Stimulated activated naive B cell treated with anti-CD40 and anti-IgM and Interleukin-4, amounts not matched to agents 10 μg/mL and 1 μg/mL and 100 μg/mL, for 72 hours (primary cell): Measurements from ENCODE around the gene FBXO34.

Experiments
- ATAC-seq, 2 donors: fragments of 150-1000 bp; cut with Tn5 transposase; replicated peaks; 2 replicates each; pipeline ENCODE4 v1.10.0; 2021; ENCODE audit warnings: moderate library complexity in 1 of 2
- DNase-seq: peaks from one replicate; pipeline ENCODE4 v3.0.0; 2021
- H3K27ac Mint-ChIP-seq: one replicate; pipeline ENCODE4 v1.8.0; 2022; ENCODE audit warnings: mild to moderate bottlenecking, mixed read lengths
- H3K27me3 Mint-ChIP-seq, 2 donors: one replicate each; pipeline ENCODE4 v1.8.0; 2022; ENCODE audit warnings: mixed read lengths in 2 of 2
- H3K36me3 Mint-ChIP-seq, 2 donors: one replicate each; pipeline ENCODE4 v1.8.0; 2022; ENCODE audit warnings: mixed read lengths in 2 of 2, mild to moderate bottlenecking in 1 of 2
- H3K4me1 Mint-ChIP-seq, 2 donors: one replicate each; pipeline ENCODE4 v1.8.0; 2022; ENCODE audit warnings: mixed read lengths in 2 of 2, mild to moderate bottlenecking in 1 of 2
- H3K4me3 Mint-ChIP-seq, 2 donors: one replicate each; pipeline ENCODE4 v1.8.0; 2022; ENCODE audit warnings: mild to moderate bottlenecking in 2 of 2, mixed read lengths in 2 of 2, moderate library complexity in 1 of 2
- H3K9me3 Mint-ChIP-seq, 2 donors: one replicate each; pipeline ENCODE4 v1.8.0; 2022; ENCODE audit warnings: mixed read lengths in 2 of 2, mild to moderate bottlenecking in 1 of 2

Gene FBXO34

GRCh38 chr14:55281316-55281839 lies 10.2 kb downstream of the FBXO34 start:
- ATAC-seq = no peak
- Mint-ChIP-seq H3K4me3 (no peak overlapping the region), H3K4me1 (peaks cover 18 to 30% of the 10 kb centered on the region in 2 donors), H3K9me3 (no peaks in the 10 kb centered on the region), H3K27me3 (no peaks in the 10 kb centered on the region), H3K27ac (no peak overlapping the region), H3K36me3 (peaks cover 4 to 14% of the 10 kb centered on the region in 2 donors)
- DNase-seq = no peak

GRCh38 chr14:55285048-55285652 lies 13.9 kb downstream of the FBXO34 start:
- Mint-ChIP-seq H3K27me3 (no peaks in the 10 kb centered on the region), H3K4me3 (no peak overlapping the region), H3K4me1 (peaks cover 6 to 10% of the 10 kb centered on the region in 2 donors), H3K36me3 (peaks cover 2 to 11% of the 10 kb centered on the region in 2 donors), H3K9me3 (no peaks in the 10 kb centered on the region), H3K27ac (no peak overlapping the region)
- ATAC-seq (no peak), DNase-seq (no peak)

- Mint-ChIP-seq H3K4me3 (no peak overlapping the region), H3K27me3 (no peaks in the 10 kb centered on the region), H3K27ac (no peak overlapping the region), H3K9me3 (no peaks in the 10 kb centered on the region), H3K36me3 (peaks cover 2 to 4% of the 10 kb centered on the region in 2 donors), H3K4me1 (peaks cover 0 to 11% of the 10 kb centered on the region in 2 donors)
- no peak for ATAC-seq
- DNase-seq = no peak
Observed at GRCh38 chr14:55288439-55288838, 17.2 kb downstream of the FBXO34 start.

GRCh38 chr14:55291480-55292081 lies 20.4 kb downstream of the FBXO34 start:
- DNase-seq (no peak), ATAC-seq (no peak)
- Mint-ChIP-seq H3K9me3 (no peaks in the 10 kb centered on the region), H3K36me3 (no peaks in the 10 kb centered on the region), H3K27me3 (no peaks in the 10 kb centered on the region), H3K27ac (no peak overlapping the region), H3K4me3 (no peak overlapping the region), H3K4me1 (peaks cover 0 to 16% of the 10 kb centered on the region in 2 donors)

- no peaks in the 10 kb centered on the region for H3K27me3 Mint-ChIP-seq
- H3K36me3 Mint-ChIP-seq = peaks cover 12 to 15% of the 10 kb centered on the region in 2 donors
- DNase-seq (no peak), ATAC-seq (no peak)
- no peak overlapping the region for H3K27ac Mint-ChIP-seq
- H3K9me3 Mint-ChIP-seq = no peaks in the 10 kb centered on the region
- H3K4me1 Mint-ChIP-seq = peaks cover 0 to 19% of the 10 kb centered on the region in 2 donors
- H3K4me3 Mint-ChIP-seq = no peak overlapping the region
Observed at GRCh38 chr14:55294603-55295002, 23.4 kb downstream of the FBXO34 start.

GRCh38 chr14:55297611-55298499 lies 26.6 kb downstream of the FBXO34 start:
- Mint-ChIP-seq H3K9me3 (no peaks in the 10 kb centered on the region), H3K27ac (no peak overlapping the region), H3K4me3 (no peak overlapping the region), H3K27me3 (no peaks in the 10 kb centered on the region), H3K36me3 (peaks cover 17 to 20% of the 10 kb centered on the region in 2 donors), H3K4me1 (peaks cover 11 to 41% of the 10 kb centered on the region in 2 donors)
- ATAC-seq (no peak), DNase-seq (no peak)

GRCh38 chr14:55298500-55298822 lies 27.2 kb downstream of the FBXO34 start:
- Mint-ChIP-seq H3K36me3 (peaks cover 17 to 20% of the 10 kb centered on the region in 2 donors), H3K27me3 (no peaks in the 10 kb centered on the region), H3K9me3 (no peaks in the 10 kb centered on the region), H3K4me3 (no peak overlapping the region), H3K27ac (no peak overlapping the region), H3K4me1 (peaks cover 11 to 41% of the 10 kb centered on the region in 2 donors)
- ATAC-seq = no peak
- DNase-seq = no peak

- H3K9me3 Mint-ChIP-seq = no peaks in the 10 kb centered on the region
- ATAC-seq (peak; percentile 54 to 65), DNase-seq (no peak)
- H3K27me3 Mint-ChIP-seq = no peaks in the 10 kb centered on the region
- H3K4me1 Mint-ChIP-seq = peaks cover 16 to 43% of the 10 kb centered on the region in 2 donors
- no peak overlapping the region for H3K4me3 Mint-ChIP-seq
- H3K36me3 Mint-ChIP-seq = peaks cover 17 to 20% of the 10 kb centered on the region in 2 donors
- no peak overlapping the region for H3K27ac Mint-ChIP-seq
Observed at GRCh38 chr14:55301437-55302121, 30.4 kb downstream of the FBXO34 start.

- Mint-ChIP-seq H3K36me3 (peaks cover 17 to 20% of the 10 kb centered on the region in 2 donors), H3K4me3 (no peak overlapping the region), H3K4me1 (peaks cover 16 to 43% of the 10 kb centered on the region in 2 donors)
Observed at GRCh38 chr14:55302367-55303124, 31.3 kb downstream of the FBXO34 start.

GRCh38 chr14:55303125-55303499 lies 31.9 kb downstream of the FBXO34 start:
- DNase-seq = no peak
- no peak overlapping the region for H3K27ac Mint-ChIP-seq
- H3K4me1 Mint-ChIP-seq = peaks cover 16 to 39% of the 10 kb centered on the region in 2 donors
- H3K36me3 Mint-ChIP-seq = peaks cover 15 to 17% of the 10 kb centered on the region in 2 donors
- no peaks in the 10 kb centered on the region for H3K27me3 Mint-ChIP-seq
- no peak for ATAC-seq
- no peak overlapping the region for H3K4me3 Mint-ChIP-seq
- H3K9me3 Mint-ChIP-seq = no peaks in the 10 kb centered on the region

More at GRCh38 chr14:55302367-55303124, 31.3 kb downstream of the FBXO34 start:
- Mint-ChIP-seq H3K27ac (no peak overlapping the region), H3K27me3 (no peaks in the 10 kb centered on the region), H3K9me3 (no peaks in the 10 kb centered on the region)
- ATAC-seq (peak; percentile 21 to 38), DNase-seq (no peak)

- H3K36me3 Mint-ChIP-seq = peaks cover 10 to 11% of the 10 kb centered on the region in 2 donors
- H3K27me3 Mint-ChIP-seq = no peaks in the 10 kb centered on the region
- DNase-seq (no peak), ATAC-seq (peak; percentile 89)
- H3K9me3 Mint-ChIP-seq = no peaks in the 10 kb centered on the region
- H3K4me1 Mint-ChIP-seq = peaks cover 16 to 35% of the 10 kb centered on the region in 2 donors
- H3K4me3 Mint-ChIP-seq = no peak overlapping the region
- H3K27ac Mint-ChIP-seq = no peak overlapping the region
Observed at GRCh38 chr14:55303691-55304145, 32.5 kb downstream of the FBXO34 start.

GRCh38 chr14:55306938-55307589 lies 35.8 kb downstream of the FBXO34 start:
- no peak overlapping the region for H3K27ac Mint-ChIP-seq
- ATAC-seq (no peak), DNase-seq (no peak)
- H3K36me3 Mint-ChIP-seq = peaks cover 16 to 20% of the 10 kb centered on the region in 2 donors
- no peaks in the 10 kb centered on the region for H3K27me3 Mint-ChIP-seq
- no peak overlapping the region for H3K4me3 Mint-ChIP-seq
- H3K9me3 Mint-ChIP-seq = peaks cover 5 to 17% of the 10 kb centered on the region in 2 donors
- H3K4me1 Mint-ChIP-seq = peaks cover 15 to 21% of the 10 kb centered on the region in 2 donors

- Mint-ChIP-seq H3K4me1 (peaks cover under 1 to 9% of the 10 kb centered on the region in 2 donors), H3K9me3 (peaks cover 14 to 25% of the 10 kb centered on the region in 2 donors), H3K4me3 (no peak overlapping the region), H3K36me3 (peaks cover 30 to 37% of the 10 kb centered on the region in 2 donors), H3K27ac (no peak overlapping the region), H3K27me3 (no peaks in the 10 kb centered on the region)
- no peak for ATAC-seq
- no peak for DNase-seq
Observed at GRCh38 chr14:55309154-55309553, 37.9 kb downstream of the FBXO34 start.
